Body of pancreas (tissue), 4 donors: ENCODE data around the gene ARHGEF3. TPM values are rescaled to one million over a fixed set of nuclear protein-coding genes. Genes with fewer than 3 reads are reported as not detected.

ENCODE experiments used
- ATAC-seq: fragments of 150-250 bp; one replicate; pipeline ENCODE4 v1.9.1; 2016
- DNase-seq, 4 donors: peaks; one replicate each; pipeline ENCODE4 v3.0.0-alpha.2; 2019
- H3K27ac ChIP-seq, 4 donors: fragments of 200-600 bp; sonication (generic); 1 replicate in 3 of 4; 2 replicates in 1 of 4; pipeline versions ENCODE4 v1.5.1 to v1.6.1; 2016 to 2019; ENCODE audit warnings: mild to moderate bottlenecking in 1 of 4, mixed read lengths in 1 of 4, moderate library complexity in 1 of 4
- H3K27me3 ChIP-seq, 2 donors: fragments of 200-600 bp; sonication (generic); one replicate each; pipeline ENCODE4 v1.6.0; 2016; ENCODE audit warnings: mild to moderate bottlenecking in 1 of 2
- H3K36me3 ChIP-seq, 2 donors: fragments of 200-600 bp; sonication (generic); replicated peaks in 1 of 2; 2 replicates each; pipeline ENCODE4 v1.5.1; 2016; ENCODE audit warnings: low read depth in 2 of 2; ENCODE audit not compliant: insufficient read depth in 1 of 2
- H3K4me1 ChIP-seq: fragments of 200-600 bp; sonication (generic); one replicate; pipeline ENCODE4 v1.6.0; 2016
- H3K4me3 ChIP-seq, 2 donors: fragments of 200-600 bp; sonication (generic); 1 replicate in 1 of 2; 2 replicates in 1 of 2; pipeline ENCODE4 v1.5.1; 2016 to 2019
- H3K9me3 ChIP-seq, 3 donors: fragments of 200-600 bp; sonication (generic); 1 replicate in 2 of 3; 2 replicates in 1 of 3; pipeline ENCODE4 v1.5.1; 2016
- CTCF ChIP-seq, 7 experiments: fragments of 450-650 bp in 4 of 7; fragments of 200-600 bp in 3 of 7; sonication (generic) in 3 of 7; IDR thresholded peaks; one replicate each; pipeline ENCODE4 v1.5.1; 2016 to 2019; ENCODE audit warnings: antibody characterized with exemption in 7 of 7
- POLR2A ChIP-seq, 3 donors: fragments of 450-650 bp; IDR thresholded peaks; one replicate each; pipeline ENCODE4 v1.6.1; 2016; ENCODE audit warnings: antibody characterized with exemption in 3 of 3, mild to moderate bottlenecking in 2 of 3
- WGBS, 2 donors: methylation state at CpG; one replicate each; pipeline ENCODE4 v1.1.5; 2017; 5-methylcytosine and 5-hydroxymethylcytosine counted together
- intact Hi-C: fragments of 100-400 bp; cut with DNase I; formaldehyde crosslinking; loops from one replicate; pipeline ENCODE4 v1.15.1; 2023
- total RNA-seq, 2 donors: library from RNA; depleted of rRNA; stranded (reverse); fragments of >200 nt; gene quantifications; one replicate each; pipeline ENCODE4 v1.1.0, GENCODE V29; 2016

ARHGEF3 gene
- total RNA-seq, 2 donors from 2014 or later = 27.4 to 38.7 TPM

GRCh38 chr3:56782906-56783305 lies 18.8 kb downstream of the ARHGEF3 start:
- intact Hi-C loops = no loop called here
- no peaks in the 10 kb centered on the region for H3K9me3 ChIP-seq
- TF ChIP-seq POLR2A (IDR thresholded peaks at IDR 0.05) (no peak), CTCF (IDR thresholded peaks at IDR 0.05) (no peak)
- peaks cover 90% of the 10 kb centered on the region for H3K4me1 ChIP-seq
- no peaks in the 10 kb centered on the region for H3K27me3 ChIP-seq
- WGBS, 2 donors = 19 to 31% methylated on average over 2 of the region's 2 CpGs
- DNase-seq (no peak), ATAC-seq (no peak)
- H3K36me3 ChIP-seq = no peaks in the 10 kb centered on the region
- no peak overlapping the region for H3K4me3 ChIP-seq
- H3K27ac ChIP-seq = peak overlapping the region; percentile 50 to 85 (median 66)

- H3K9me3 ChIP-seq = no peaks in the 10 kb centered on the region
- no peaks in the 10 kb centered on the region for H3K27me3 ChIP-seq
- WGBS, 2 donors = 15 to 21% methylated on average over 4 of the region's 4 CpGs
- DNase-seq (no peak), ATAC-seq (no peak)
- no peak overlapping the region for H3K4me3 ChIP-seq
- no peaks in the 10 kb centered on the region for H3K36me3 ChIP-seq
- peaks cover 91% of the 10 kb centered on the region for H3K4me1 ChIP-seq
- no peak for TF ChIP-seq CTCF (IDR thresholded peaks at IDR 0.05)
- TF ChIP-seq POLR2A (IDR thresholded peaks at IDR 0.05) = no peak
- peak overlapping the region in 3 of 4 donors; percentile 50 to 85 (median 72) for H3K27ac ChIP-seq
- intact Hi-C loops = no loop called here
Observed at GRCh38 chr3:56782215-56782614, 19.5 kb downstream of the ARHGEF3 start.

- Histone ChIP-seq H3K27me3 (no peaks in the 10 kb centered on the region), H3K27ac (peak overlapping the region; percentile 15 to 85 (median 42)), H3K4me1 (peaks cover 91% of the 10 kb centered on the region), H3K9me3 (no peaks in the 10 kb centered on the region), H3K4me3 (no peak overlapping the region), H3K36me3 (no peaks in the 10 kb centered on the region)
- DNase-seq (no peak), ATAC-seq (no peak)
- intact Hi-C loops = no loop called here
- TF ChIP-seq POLR2A (IDR thresholded peaks at IDR 0.05) (no peak), CTCF (IDR thresholded peaks at IDR 0.05) (no peak)
- WGBS, 2 donors = 47 to 54% methylated on average over 2 of the region's 2 CpGs
Observed at GRCh38 chr3:56781762-56782161, 20.0 kb downstream of the ARHGEF3 start.

- peaks cover 91% of the 10 kb centered on the region for H3K4me1 ChIP-seq
- intact Hi-C loops = no loop called here
Observed at GRCh38 chr3:56780936-56781335, 20.8 kb downstream of the ARHGEF3 start.

More at GRCh38 chr3:56780936-56781335, 20.8 kb downstream of the ARHGEF3 start:
- 92 to 94% methylated on average over 2 of the region's 2 CpGs for WGBS, 2 donors
- Histone ChIP-seq H3K27ac (peak overlapping the region in 3 of 4 donors; percentile 15 to 85 (median 46)), H3K27me3 (no peaks in the 10 kb centered on the region), H3K4me3 (no peak overlapping the region), H3K9me3 (no peaks in the 10 kb centered on the region), H3K36me3 (no peaks in the 10 kb centered on the region)
- DNase-seq (no peak), ATAC-seq (no peak)
- no peak for TF ChIP-seq CTCF (IDR thresholded peaks at IDR 0.05)
- TF ChIP-seq POLR2A (IDR thresholded peaks at IDR 0.05) = no peak
